Measurements from ENCODE around the gene PIGX. TPM values are rescaled to one million over a fixed set of nuclear protein-coding genes. Genes with fewer than 3 reads are reported as not detected.

PIGX gene
- total and polyA plus RNA-seq, 2 donors (not counting 1 experiment from before 2014, with no cell fraction given): 4.9 to 21.5 TPM

DNA sequence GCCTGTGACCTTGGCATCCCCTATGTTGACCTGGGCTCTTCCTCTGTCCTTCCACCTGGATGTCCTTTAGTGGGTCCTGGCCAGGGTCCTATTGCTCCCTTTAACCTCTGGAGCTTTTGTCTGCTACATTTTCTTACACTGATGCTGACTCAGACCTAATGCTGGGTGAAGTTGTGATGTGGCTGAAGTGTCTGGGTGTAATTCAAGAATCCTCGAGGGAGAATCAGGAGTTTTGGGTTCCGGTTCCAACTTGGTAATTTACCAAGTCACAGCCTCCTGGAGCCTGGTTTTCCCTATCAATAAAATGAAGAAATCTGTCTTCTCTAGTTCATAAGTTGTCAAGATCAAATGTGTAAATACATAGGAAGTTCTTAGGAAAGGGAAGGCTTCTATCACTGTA, 25.7 kb upstream of the PIGX start:
- ATAC-seq (ENCODE audit: low read depth) (no peak), DNase-seq (no peak)
- no peak overlapping the region for H3K9ac ChIP-seq (ENCODE audit: low read length)
- Mint-ChIP-seq H3K4me3 (no peak overlapping the region), H3K4me1 (peaks cover 26% of the 10 kb centered on the region), H3K9me3 (ENCODE audit: insufficient read depth) (peaks cover 3% of the 10 kb centered on the region), H3K27me3 (no peaks in the 10 kb centered on the region), H3K27ac (no peak overlapping the region)
- H3K27ac ChIP-seq (ENCODE audit: low read length in 2 of 2): no peak overlapping the region
- peaks cover 0 to 6% (median 0%) of the 10 kb centered on the region in 3 donors for H3K9me3 ChIP-seq (ENCODE audit: control extremely low read depth in 1 of 3, control insufficient read depth in 2 of 3, insufficient read depth in 1 of 3, low read length in 2 of 3)
- 100% methylated on average over 2 of the region's 2 CpGs for WGBS (ENCODE audit: insufficient coverage)
- intact Hi-C loops (cut with micrococcal nuclease): loop anchor here (10.0 kb wide), 1 partner anchor 432 kb away; no protein-coding TSS in a partner anchor
- ChIA-PET POLR2A (interaction anchor here (0.6 kb wide), 1 partner anchor 253 kb away, joined by 3 read pairs; no protein-coding TSS in a partner anchor), CTCF (interaction anchor here (1.5 to 9.2 kb wide), 6 partner anchors 9 to 255 kb away, joined by 3 to 259 read pairs (median 6); partner anchors contain the start of gene NCBP2)
- no peaks in the 10 kb centered on the region for H3K27me3 ChIP-seq (replicated peaks in 1 of 4; ENCODE audit: control extremely low read depth in 1 of 4, control insufficient read depth in 3 of 4, insufficient read depth in 4 of 4, low read length in 3 of 4)
- H3K4me2 ChIP-seq (replicated peaks; ENCODE audit: low read depth, low read length, poor library complexity, severe bottlenecking): no peak overlapping the region
- TF ChIP-seq, protein P1, sequence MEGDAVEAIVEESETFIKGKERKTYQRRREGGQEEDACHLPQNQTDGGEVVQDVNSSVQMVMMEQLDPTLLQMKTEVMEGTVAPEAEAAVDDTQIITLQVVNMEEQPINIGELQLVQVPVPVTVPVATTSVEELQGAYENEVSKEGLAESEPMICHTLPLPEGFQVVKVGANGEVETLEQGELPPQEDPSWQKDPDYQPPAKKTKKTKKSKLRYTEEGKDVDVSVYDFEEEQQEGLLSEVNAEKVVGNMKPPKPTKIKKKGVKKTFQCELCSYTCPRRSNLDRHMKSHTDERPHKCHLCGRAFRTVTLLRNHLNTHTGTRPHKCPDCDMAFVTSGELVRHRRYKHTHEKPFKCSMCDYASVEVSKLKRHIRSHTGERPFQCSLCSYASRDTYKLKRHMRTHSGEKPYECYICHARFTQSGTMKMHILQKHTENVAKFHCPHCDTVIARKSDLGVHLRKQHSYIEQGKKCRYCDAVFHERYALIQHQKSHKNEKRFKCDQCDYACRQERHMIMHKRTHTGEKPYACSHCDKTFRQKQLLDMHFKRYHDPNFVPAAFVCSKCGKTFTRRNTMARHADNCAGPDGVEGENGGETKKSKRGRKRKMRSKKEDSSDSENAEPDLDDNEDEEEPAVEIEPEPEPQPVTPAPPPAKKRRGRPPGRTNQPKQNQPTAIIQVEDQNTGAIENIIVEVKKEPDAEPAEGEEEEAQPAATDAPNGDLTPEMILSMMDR (IDR thresholded peaks at IDR 0.05): no peak
- TF ChIP-seq EZH2 (IDR thresholded peaks at IDR 0.05; ENCODE audit: borderline replicate concordance, insufficient read depth, low read depth, low read length, poor library complexity, severe bottlenecking): no peak
- peaks cover 0 to 4% of the 10 kb centered on the region in 2 experiments for H3K36me3 ChIP-seq (replicated peaks in 1 of 2; ENCODE audit: control extremely low read depth in 1 of 2, control insufficient read depth in 1 of 2, extremely low read depth in 1 of 2, insufficient read depth in 2 of 2, low read length in 1 of 2)
- H2AFZ ChIP-seq (ENCODE audit: insufficient read depth, low read depth, low read length, poor library complexity, severe bottlenecking): no peak overlapping the region
- H3K79me2 ChIP-seq (ENCODE audit: control insufficient read depth, insufficient read depth, low read length): no peaks in the 10 kb centered on the region
- peaks cover 21 to 26% of the 10 kb centered on the region in 2 donors for H3K4me1 ChIP-seq (ENCODE audit: control insufficient read depth in 2 of 2, insufficient read depth in 2 of 2, low read length in 2 of 2)
- H3K4me3 ChIP-seq (ENCODE audit: control extremely low read depth in 1 of 5, extremely low read depth in 1 of 5, insufficient read depth in 1 of 5, low read depth in 2 of 5, low read length in 4 of 5): no peak overlapping the region
- H4K20me1 ChIP-seq (ENCODE audit: control insufficient read depth, insufficient read depth, low read length, poor library complexity, severe bottlenecking): no peaks in the 10 kb centered on the region

GRCh38 chr3:196688349-196688748, 23.8 kb upstream of the PIGX start:
- Histone ChIP-seq H3K36me3 (replicated peaks in 1 of 2; ENCODE audit: control extremely low read depth in 1 of 2, control insufficient read depth in 1 of 2, extremely low read depth in 1 of 2, insufficient read depth in 2 of 2, low read length in 1 of 2) (no peaks in the 10 kb centered on the region), H3K4me2 (replicated peaks; ENCODE audit: low read depth, low read length, poor library complexity, severe bottlenecking) (peak overlapping the region; percentile 44), H3K4me3 (ENCODE audit: control extremely low read depth in 1 of 5, extremely low read depth in 1 of 5, insufficient read depth in 1 of 5, low read depth in 2 of 5, low read length in 4 of 5) (no peak overlapping the region), H3K9ac (ENCODE audit: low read length) (no peak overlapping the region), H3K79me2 (ENCODE audit: control insufficient read depth, insufficient read depth, low read length) (no peaks in the 10 kb centered on the region), H3K9me3 (ENCODE audit: control extremely low read depth in 1 of 3, control insufficient read depth in 2 of 3, insufficient read depth in 1 of 3, low read length in 2 of 3) (no peaks in the 10 kb centered on the region), H3K27me3 (replicated peaks in 1 of 4; ENCODE audit: control extremely low read depth in 1 of 4, control insufficient read depth in 3 of 4, insufficient read depth in 4 of 4, low read length in 3 of 4) (no peaks in the 10 kb centered on the region), H2AFZ (ENCODE audit: insufficient read depth, low read depth, low read length, poor library complexity, severe bottlenecking) (no peak overlapping the region), H4K20me1 (ENCODE audit: control insufficient read depth, insufficient read depth, low read length, poor library complexity, severe bottlenecking) (no peaks in the 10 kb centered on the region), H3K4me1 (ENCODE audit: control insufficient read depth in 2 of 2, insufficient read depth in 2 of 2, low read length in 2 of 2) (peaks cover 21 to 26% of the 10 kb centered on the region in 2 donors), H3K27ac (ENCODE audit: low read length in 2 of 2) (peak overlapping the region in 1 of 2 donors; percentile 7)
- H3K9me3 Mint-ChIP-seq (ENCODE audit: insufficient read depth): no peaks in the 10 kb centered on the region
- H3K4me1 Mint-ChIP-seq: peaks cover 28% of the 10 kb centered on the region
- TF ChIP-seq EZH2 (IDR thresholded peaks at IDR 0.05; ENCODE audit: borderline replicate concordance, insufficient read depth, low read depth, low read length, poor library complexity, severe bottlenecking): no peak
- TF ChIP-seq, protein P1 (IDR thresholded peaks at IDR 0.05): no peak
- H3K27ac Mint-ChIP-seq: peak overlapping the region; percentile 47
- peak overlapping the region; percentile 49 for H3K4me3 Mint-ChIP-seq
- 9% methylated on average over 3 of the region's 5 CpGs for WGBS (ENCODE audit: insufficient coverage)
- ChIA-PET CTCF (interaction anchor here (0.8 to 9.2 kb wide), 3 partner anchors 18 to 84 kb away, joined by 4 to 259 read pairs (median 6); no protein-coding TSS in a partner anchor), POLR2A (interaction anchor here (0.9 kb wide), 1 partner anchor 57 kb away, joined by 3 read pairs; no protein-coding TSS in a partner anchor)
- ATAC-seq (ENCODE audit: low read depth) (no peak), DNase-seq (peak; percentile 48)
- no peaks in the 10 kb centered on the region for H3K27me3 Mint-ChIP-seq
- intact Hi-C loops (cut with micrococcal nuclease): loop anchor here (10.0 kb wide), 1 partner anchor 434 kb away; no protein-coding TSS in a partner anchor

Measured in B cell (primary cell).